ENCODE measurements around the gene OAT.

OAT gene

GRCh38 chr10:124353896-124354295 is 64.8 kb downstream of the OAT start:
- no peak for DNase-seq (ENCODE audit: low spot score)

- no peak for DNase-seq (ENCODE audit: low spot score)
Measured at GRCh38 chr10:124353091-124353815, 65.5 kb downstream of the OAT start.

GRCh38 chr10:124351481-124352220 is 67.1 kb downstream of the OAT start:
- DNase-seq (ENCODE audit: low spot score), result no peak

GRCh38 chr10:124350806-124351205 is 67.9 kb downstream of the OAT start:
- no peak for DNase-seq (ENCODE audit: low spot score)

- no peak for DNase-seq (ENCODE audit: low spot score)
Measured at GRCh38 chr10:124349996-124350280, 68.8 kb downstream of the OAT start.

- DNase-seq (ENCODE audit: low spot score), result no peak
Measured at GRCh38 chr10:124349231-124349995, 69.3 kb downstream of the OAT start.

- no peak for DNase-seq (ENCODE audit: low spot score)
Measured at GRCh38 chr10:124348801-124349200, 69.9 kb downstream of the OAT start.

- no peak for DNase-seq (ENCODE audit: low spot score)
Measured at GRCh38 chr10:124347956-124348355, 70.8 kb downstream of the OAT start.

All from HuH-7.5 (cell line).